Measurements from ENCODE around the gene KIAA1549.
"Not testable (repeated sequence)": the region's sequence is repeated elsewhere in the genome, so short reads cannot be mapped to it uniquely, and the experiment has no call there.

KIAA1549 gene

GRCh38 chr7:138843632-138844580 is 137.3 kb downstream of the KIAA1549 start:
- no peak for DNase-seq

- no peak for DNase-seq
Observed at GRCh38 chr7:138842111-138842510, 139.1 kb downstream of the KIAA1549 start.

- DNase-seq = peak; percentile 22
Observed at GRCh38 chr7:138838166-138838565, 143.0 kb downstream of the KIAA1549 start.

- DNase-seq = peak; percentile 57
Observed at GRCh38 chr7:138837627-138838026, 143.6 kb downstream of the KIAA1549 start.

GRCh38 chr7:138835087-138835486 is 146.1 kb downstream of the KIAA1549 start:
- no peak for DNase-seq

GRCh38 chr7:138834583-138834982 is 146.6 kb downstream of the KIAA1549 start:
- DNase-seq = no peak

- DNase-seq = no peak
Observed at GRCh38 chr7:138833596-138833995, 147.6 kb downstream of the KIAA1549 start.

GRCh38 chr7:138832966-138833365 is 148.2 kb downstream of the KIAA1549 start:
- DNase-seq = no peak

GRCh38 chr7:138829335-138829734 is 151.9 kb downstream of the KIAA1549 start:
- DNase-seq = no peak

- DNase-seq = no peak
Observed at GRCh38 chr7:138828302-138828701, 152.9 kb downstream of the KIAA1549 start.

- no peak for DNase-seq
Observed at GRCh38 chr7:138825049-138825721, 156.0 kb downstream of the KIAA1549 start.

GRCh38 chr7:138822867-138823535 is 158.2 kb downstream of the KIAA1549 start:
- no peak for DNase-seq

- no peak for DNase-seq
Observed at GRCh38 chr7:138821912-138822311, 159.3 kb downstream of the KIAA1549 start.

- DNase-seq = no peak
Observed at GRCh38 chr7:138819625-138820024, 161.6 kb downstream of the KIAA1549 start.

- DNase-seq = no peak
Observed at GRCh38 chr7:138816650-138817049, 164.5 kb downstream of the KIAA1549 start.

- DNase-seq = no peak
Observed at GRCh38 chr7:138814816-138815332, 166.3 kb downstream of the KIAA1549 start.

GRCh38 chr7:138813945-138814344 is 167.2 kb downstream of the KIAA1549 start:
- no peak for DNase-seq

GRCh38 chr7:138811327-138811726 is 169.9 kb downstream of the KIAA1549 start:
- not testable (repeated sequence) for DNase-seq

GRCh38 chr7:138809346-138809745 is 171.8 kb downstream of the KIAA1549 start:
- no peak for DNase-seq

GRCh38 chr7:138804618-138805017 is 176.6 kb downstream of the KIAA1549 start:
- no peak for DNase-seq

- no peak for DNase-seq
Observed at GRCh38 chr7:138802706-138803105, 178.5 kb downstream of the KIAA1549 start.

- DNase-seq = no peak
Observed at GRCh38 chr7:138801256-138801655, 179.9 kb downstream of the KIAA1549 start.

GRCh38 chr7:138799336-138800000 is 181.7 kb downstream of the KIAA1549 start:
- no peak for DNase-seq
